PFSK-1 (cell line): ENCODE measurements around the gene LSAMP.

Experiments used
- FOXP2 ChIP-seq: optimal IDR thresholded peaks from 2 replicates; pipeline ENCODE3; 2011; ENCODE audit warnings: borderline replicate concordance, control low read depth, inconsistent platforms; ENCODE audit not compliant: insufficient read depth; ENCODE audit errors: extremely low read length, extremely low read depth
- POLR2AphosphoS5 ChIP-seq: IDR thresholded peaks from 2 replicates; pipeline ENCODE4 v1.6.1; 2012; ENCODE audit warnings: low read depth, mild to moderate bottlenecking, control low read depth, low read length, moderate library complexity
- SIN3A ChIP-seq: IDR thresholded peaks from 2 replicates; pipeline ENCODE4 v1.6.1; 2012; ENCODE audit warnings: mild to moderate bottlenecking, low read length, moderate library complexity, borderline replicate concordance; ENCODE audit not compliant: insufficient read depth
- TAF1 ChIP-seq: IDR thresholded peaks from 2 replicates; pipeline ENCODE4 v1.6.1; 2012; ENCODE audit warnings: low read length, control low read depth, borderline replicate concordance; ENCODE audit not compliant: insufficient read depth
- TF ChIP-seq, protein P1 (sequence below), 2 experiments: IDR thresholded peaks; 2 replicates each; pipeline versions ENCODE4 v1.6.1 to v1.8.0; 2011 to 2012; ENCODE audit warnings: low read depth in 2 of 2, low read length in 2 of 2, control low read depth in 1 of 2, inconsistent platforms in 1 of 2, mild to moderate bottlenecking in 1 of 2, moderate library complexity in 1 of 2; ENCODE audit not compliant: insufficient read depth in 1 of 2

The LSAMP gene

DNA sequence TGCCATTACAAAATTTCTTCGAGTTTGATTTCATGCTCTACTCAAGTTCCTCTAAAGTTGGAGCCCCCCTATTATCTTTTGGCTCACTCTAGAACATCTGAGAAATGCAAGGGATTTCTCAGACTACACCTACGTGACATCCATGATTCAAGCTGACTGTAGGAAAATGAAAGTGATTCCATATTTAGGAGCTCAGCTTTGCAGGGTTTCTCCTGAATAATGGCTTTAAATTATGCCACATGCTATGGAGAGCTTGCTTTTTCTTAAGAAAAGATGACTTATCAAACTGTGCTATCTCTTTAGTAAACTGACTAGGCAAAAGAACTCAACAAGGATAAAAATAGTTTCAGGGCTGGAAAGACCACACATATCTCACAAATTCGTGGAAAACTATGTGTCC, 292.1 kb downstream of the LSAMP start:
- TF ChIP-seq TAF1, result no peak
- no peak for TF ChIP-seq POLR2AphosphoS5
- TF ChIP-seq, protein P1, sequence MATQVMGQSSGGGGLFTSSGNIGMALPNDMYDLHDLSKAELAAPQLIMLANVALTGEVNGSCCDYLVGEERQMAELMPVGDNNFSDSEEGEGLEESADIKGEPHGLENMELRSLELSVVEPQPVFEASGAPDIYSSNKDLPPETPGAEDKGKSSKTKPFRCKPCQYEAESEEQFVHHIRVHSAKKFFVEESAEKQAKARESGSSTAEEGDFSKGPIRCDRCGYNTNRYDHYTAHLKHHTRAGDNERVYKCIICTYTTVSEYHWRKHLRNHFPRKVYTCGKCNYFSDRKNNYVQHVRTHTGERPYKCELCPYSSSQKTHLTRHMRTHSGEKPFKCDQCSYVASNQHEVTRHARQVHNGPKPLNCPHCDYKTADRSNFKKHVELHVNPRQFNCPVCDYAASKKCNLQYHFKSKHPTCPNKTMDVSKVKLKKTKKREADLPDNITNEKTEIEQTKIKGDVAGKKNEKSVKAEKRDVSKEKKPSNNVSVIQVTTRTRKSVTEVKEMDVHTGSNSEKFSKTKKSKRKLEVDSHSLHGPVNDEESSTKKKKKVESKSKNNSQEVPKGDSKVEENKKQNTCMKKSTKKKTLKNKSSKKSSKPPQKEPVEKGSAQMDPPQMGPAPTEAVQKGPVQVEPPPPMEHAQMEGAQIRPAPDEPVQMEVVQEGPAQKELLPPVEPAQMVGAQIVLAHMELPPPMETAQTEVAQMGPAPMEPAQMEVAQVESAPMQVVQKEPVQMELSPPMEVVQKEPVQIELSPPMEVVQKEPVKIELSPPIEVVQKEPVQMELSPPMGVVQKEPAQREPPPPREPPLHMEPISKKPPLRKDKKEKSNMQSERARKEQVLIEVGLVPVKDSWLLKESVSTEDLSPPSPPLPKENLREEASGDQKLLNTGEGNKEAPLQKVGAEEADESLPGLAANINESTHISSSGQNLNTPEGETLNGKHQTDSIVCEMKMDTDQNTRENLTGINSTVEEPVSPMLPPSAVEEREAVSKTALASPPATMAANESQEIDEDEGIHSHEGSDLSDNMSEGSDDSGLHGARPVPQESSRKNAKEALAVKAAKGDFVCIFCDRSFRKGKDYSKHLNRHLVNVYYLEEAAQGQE (IDR thresholded peaks at IDR 0.05; ENCODE audit: insufficient read depth in 1 of 2, low read depth in 2 of 2, low read length in 2 of 2), result no peak
- TF ChIP-seq FOXP2, result no peak

DNA sequence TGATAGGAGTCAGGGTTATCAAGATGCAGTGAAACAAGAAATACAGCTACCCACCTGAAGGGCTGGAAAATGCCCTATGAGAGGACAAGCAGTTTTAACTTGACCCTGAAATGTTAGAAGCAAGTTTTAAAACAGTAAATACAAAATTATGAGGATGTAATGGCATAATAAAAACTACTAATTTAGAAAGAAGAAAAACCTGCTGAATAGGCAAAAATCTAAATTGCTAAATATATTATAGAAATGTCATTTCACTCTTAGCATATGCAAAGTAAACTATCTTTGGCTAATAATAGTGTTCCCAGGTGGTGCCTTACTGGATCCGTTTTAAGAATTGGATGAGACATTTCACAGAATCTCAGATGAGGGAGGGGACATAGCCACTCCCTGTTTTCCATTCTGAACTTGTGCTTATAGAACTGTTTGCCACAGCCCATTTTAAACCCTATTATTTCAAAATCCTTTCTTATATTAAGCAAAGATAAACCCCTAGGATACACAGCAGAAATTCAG, 294.6 kb downstream of the LSAMP start:
- TF ChIP-seq POLR2AphosphoS5 (no peak), TAF1 (no peak), FOXP2 (no peak), SIN3A (no peak)
- TF ChIP-seq, protein P1 (IDR thresholded peaks at IDR 0.05; ENCODE audit: insufficient read depth in 1 of 2, low read depth in 2 of 2, low read length in 2 of 2), result no peak

DNA sequence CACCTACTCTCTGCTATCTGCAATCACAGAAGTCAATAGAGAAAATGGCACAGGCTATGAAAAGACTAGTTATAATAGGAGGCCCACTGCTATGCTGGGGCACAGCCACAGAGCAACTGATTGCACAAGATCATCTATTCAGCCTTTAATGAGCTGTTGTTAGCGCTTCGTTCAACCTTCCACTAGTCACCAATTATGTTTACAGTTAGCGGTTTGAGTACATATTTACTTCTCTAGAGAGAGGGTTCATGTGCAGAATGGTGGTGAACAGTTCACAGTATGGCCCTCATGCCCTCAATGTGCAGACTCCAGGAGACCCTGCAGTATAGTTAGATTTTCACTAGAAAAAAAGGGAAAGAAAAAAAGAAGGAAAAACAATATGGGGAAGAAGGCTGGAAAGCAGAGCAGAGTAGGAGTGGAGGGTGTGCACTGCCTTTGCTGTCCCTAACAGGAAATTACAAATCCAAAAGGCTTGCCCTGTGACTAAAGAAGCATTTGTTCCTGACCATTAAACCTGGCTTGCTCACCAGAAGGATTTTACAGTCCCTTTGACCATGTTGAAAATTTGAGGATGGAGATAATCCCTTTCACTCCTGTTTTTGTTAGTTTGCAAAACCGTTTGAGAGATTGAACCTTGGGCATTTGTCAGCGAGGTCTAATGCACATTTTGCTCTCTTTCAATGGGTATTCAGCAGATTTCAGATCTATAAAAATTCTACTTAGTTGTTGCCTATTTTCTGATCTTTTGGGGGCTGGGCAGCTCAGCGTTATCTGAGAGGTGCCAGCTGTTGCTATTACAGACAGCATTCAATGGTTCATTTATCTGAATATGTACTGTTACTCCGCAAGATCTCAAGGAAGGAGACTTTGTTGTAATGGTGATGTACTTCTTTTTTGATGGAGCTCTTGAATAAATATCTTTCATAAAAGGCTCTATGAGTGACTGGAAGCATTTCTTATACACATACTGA, 296.1 kb downstream of the LSAMP start:
- TF ChIP-seq POLR2AphosphoS5 (no peak), SIN3A (no peak), FOXP2 (no peak), TAF1 (no peak)
- TF ChIP-seq, protein P1 (IDR thresholded peaks at IDR 0.05; ENCODE audit: insufficient read depth in 1 of 2, low read depth in 2 of 2, low read length in 2 of 2), result no peak

DNA sequence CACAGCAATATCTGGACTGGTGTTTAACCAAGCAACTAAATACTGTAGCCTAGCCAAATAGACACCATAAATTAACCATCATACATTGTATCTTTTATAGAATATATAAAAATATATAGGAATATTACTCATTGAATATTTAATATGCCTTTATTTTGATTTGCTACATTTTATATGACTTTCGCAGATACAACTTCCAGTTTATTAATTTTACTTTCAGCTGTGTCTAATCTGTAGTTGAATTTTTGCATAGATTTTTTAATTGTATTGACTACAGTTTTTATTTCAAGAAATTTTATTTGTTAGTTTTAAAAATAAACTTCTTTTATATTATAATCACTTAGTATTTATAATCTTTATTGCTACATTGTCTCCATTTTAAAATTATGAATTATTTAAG, 299.7 kb downstream of the LSAMP start:
- TF ChIP-seq TAF1 (no peak), FOXP2 (no peak), SIN3A (no peak), POLR2AphosphoS5 (no peak)
- TF ChIP-seq, protein P1 (IDR thresholded peaks at IDR 0.05; ENCODE audit: insufficient read depth in 1 of 2, low read depth in 2 of 2, low read length in 2 of 2), result no peak

DNA sequence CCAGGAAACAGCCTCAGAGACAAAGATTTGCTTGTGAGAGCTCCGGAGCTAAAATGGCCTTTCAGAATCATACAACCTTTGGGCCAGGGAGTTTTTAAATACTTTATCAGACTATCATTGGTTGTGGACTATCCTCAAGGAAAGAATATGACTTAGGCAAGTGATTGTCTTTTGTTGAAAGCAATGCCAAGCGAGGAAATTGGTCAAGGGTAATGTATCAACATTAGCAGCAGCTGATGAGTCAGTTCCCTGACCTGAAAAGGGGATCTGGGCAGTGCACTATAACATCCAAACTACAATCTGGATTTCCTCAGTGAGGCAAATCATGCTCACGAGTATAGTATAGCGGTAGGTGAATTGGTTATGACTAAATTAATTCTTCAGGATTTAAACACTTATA, 303.6 kb downstream of the LSAMP start:
- TF ChIP-seq, protein P1 (IDR thresholded peaks at IDR 0.05; ENCODE audit: insufficient read depth in 1 of 2, low read depth in 2 of 2, low read length in 2 of 2), result no peak
- TF ChIP-seq FOXP2 (no peak), TAF1 (no peak), SIN3A (no peak), POLR2AphosphoS5 (no peak)
